Activated naive CD8-positive, alpha-beta T cell (primary cell): ENCODE results near the gene MVB12A.

Experiments used
- H3K27ac Mint-ChIP-seq: one replicate; pipeline ENCODE4 v1.8.0; 2021; ENCODE audit warnings: mixed read lengths
- H3K27me3 Mint-ChIP-seq: one replicate; pipeline ENCODE4 v1.8.0; 2021; ENCODE audit warnings: mixed read lengths
- H3K36me3 Mint-ChIP-seq: one replicate; pipeline ENCODE4 v1.8.0; 2021; ENCODE audit warnings: mixed read lengths
- H3K4me1 Mint-ChIP-seq: one replicate; pipeline ENCODE4 v1.8.0; 2021; ENCODE audit warnings: low read depth, mixed read lengths
- H3K4me3 Mint-ChIP-seq: one replicate; pipeline ENCODE4 v1.8.0; 2021; ENCODE audit warnings: mild to moderate bottlenecking, mixed read lengths
- H3K9me3 Mint-ChIP-seq: one replicate; pipeline ENCODE4 v1.8.0; 2021; ENCODE audit warnings: low read depth, mixed read lengths

The MVB12A gene

GRCh38 chr19:17448131-17448967, 28.5 kb downstream of the MVB12A start, which contains the start of gene TMEM221:
Gene TMEM221, minus strand, starts transcription at chr19:17448668. Its CDS starts 206 bp downstream, at chr19:17448462.
- H3K36me3 Mint-ChIP-seq = peaks cover 2% of the 10 kb centered on the region
- H3K27me3 Mint-ChIP-seq = peaks cover 5% of the 10 kb centered on the region
- H3K9me3 Mint-ChIP-seq = no peaks in the 10 kb centered on the region
- H3K4me3 Mint-ChIP-seq = peak within 1 kb of the TSS; percentile 66
- peaks cover 14% of the 10 kb centered on the region for H3K4me1 Mint-ChIP-seq
- H3K27ac Mint-ChIP-seq = no peak within 1 kb of the TSS

- Mint-ChIP-seq H3K27ac (peak overlapping the region; percentile 50), H3K27me3 (peaks cover 8% of the 10 kb centered on the region), H3K4me1 (peaks cover 19% of the 10 kb centered on the region)
These were observed 30.6 kb downstream of the MVB12A start for GRCh38 chr19:17450264-17451075.

GRCh38 chr19:17451820-17452219, 32.0 kb downstream of the MVB12A start:
- Mint-ChIP-seq H3K4me1 (peaks cover 21% of the 10 kb centered on the region), H3K9me3 (no peaks in the 10 kb centered on the region), H3K27ac (no peak overlapping the region), H3K27me3 (peaks cover 11% of the 10 kb centered on the region), H3K4me3 (no peak overlapping the region), H3K36me3 (peaks cover 2% of the 10 kb centered on the region)

More at GRCh38 chr19:17450264-17451075, 30.6 kb downstream of the MVB12A start:
- Mint-ChIP-seq H3K9me3 (no peaks in the 10 kb centered on the region), H3K4me3 (peak overlapping the region; percentile 82), H3K36me3 (peaks cover 2% of the 10 kb centered on the region)

DNA sequence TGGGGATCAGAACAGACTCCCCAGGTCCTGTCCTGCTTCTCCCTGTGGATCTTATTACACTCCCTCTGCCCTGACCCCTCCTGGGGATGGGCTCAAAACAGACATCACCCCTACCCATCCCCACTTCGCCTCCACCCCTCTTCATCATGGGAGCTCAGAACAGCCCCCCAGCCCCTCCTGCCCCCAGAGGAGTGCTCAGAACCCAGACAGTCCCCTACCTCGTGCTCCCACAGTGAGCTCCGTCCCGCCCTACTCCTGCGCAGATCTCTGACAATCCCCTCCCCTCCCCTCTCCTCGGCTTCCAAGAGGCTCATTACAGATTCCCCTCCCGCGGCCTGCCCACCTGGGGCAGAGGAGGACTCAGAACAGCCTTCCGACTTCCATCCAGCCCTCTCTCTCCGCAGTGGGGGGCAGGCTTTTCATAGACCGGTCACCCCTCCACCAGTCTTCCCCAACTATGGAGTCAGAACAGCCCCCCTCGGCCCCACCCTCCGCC, 34.8 kb downstream of the MVB12A start:
- Mint-ChIP-seq H3K9me3 (no peaks in the 10 kb centered on the region), H3K27ac (no peak overlapping the region), H3K36me3 (peaks cover 2% of the 10 kb centered on the region), H3K4me1 (peaks cover 18% of the 10 kb centered on the region), H3K27me3 (peaks cover 15% of the 10 kb centered on the region), H3K4me3 (no peak overlapping the region)

DNA sequence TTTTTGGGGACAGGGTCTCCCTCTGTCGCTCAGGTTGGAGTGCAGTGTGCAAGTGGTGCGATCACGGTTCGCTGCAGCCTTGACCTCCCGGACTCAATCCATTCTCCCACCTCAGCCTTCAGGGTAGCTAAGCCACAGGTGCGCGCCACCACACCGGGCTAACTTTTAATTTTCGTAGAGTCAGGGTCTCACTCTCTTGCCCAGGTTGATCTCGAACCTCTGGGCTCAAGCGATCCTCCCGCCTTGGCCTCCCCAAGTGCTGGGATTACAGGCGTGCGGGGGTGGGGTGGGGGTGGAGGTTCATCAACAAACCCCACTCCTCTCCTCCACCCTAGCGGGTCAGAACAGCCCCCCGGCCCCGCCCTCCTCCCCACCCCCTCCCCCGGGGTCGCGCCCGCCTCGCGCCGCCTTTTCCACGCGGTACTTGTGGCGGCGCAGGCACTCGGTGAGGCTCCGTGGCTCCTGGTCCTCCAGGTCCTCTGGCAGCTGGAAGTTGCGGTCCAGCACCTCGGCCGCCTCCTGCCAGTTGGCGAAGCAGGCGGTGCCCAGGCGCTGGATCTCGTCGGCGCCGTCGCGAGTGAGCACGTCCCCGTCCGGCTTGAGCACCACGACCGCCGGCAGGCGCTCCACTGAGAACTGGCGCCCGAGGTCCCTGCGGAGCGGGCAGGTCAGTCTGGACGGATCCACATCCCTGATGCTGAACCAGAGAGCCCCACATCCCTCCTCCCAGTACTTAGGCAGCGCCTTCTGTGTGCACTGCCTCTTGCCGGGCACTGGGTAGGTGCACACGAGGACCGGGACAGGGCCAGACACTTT, 35.7 kb downstream of the MVB12A start:
- peaks cover 10% of the 10 kb centered on the region for H3K4me1 Mint-ChIP-seq
- H3K36me3 Mint-ChIP-seq = no peaks in the 10 kb centered on the region
- peaks cover 11% of the 10 kb centered on the region for H3K27me3 Mint-ChIP-seq
- no peak overlapping the region for H3K4me3 Mint-ChIP-seq
- H3K9me3 Mint-ChIP-seq = no peaks in the 10 kb centered on the region
- H3K27ac Mint-ChIP-seq = no peak overlapping the region

DNA sequence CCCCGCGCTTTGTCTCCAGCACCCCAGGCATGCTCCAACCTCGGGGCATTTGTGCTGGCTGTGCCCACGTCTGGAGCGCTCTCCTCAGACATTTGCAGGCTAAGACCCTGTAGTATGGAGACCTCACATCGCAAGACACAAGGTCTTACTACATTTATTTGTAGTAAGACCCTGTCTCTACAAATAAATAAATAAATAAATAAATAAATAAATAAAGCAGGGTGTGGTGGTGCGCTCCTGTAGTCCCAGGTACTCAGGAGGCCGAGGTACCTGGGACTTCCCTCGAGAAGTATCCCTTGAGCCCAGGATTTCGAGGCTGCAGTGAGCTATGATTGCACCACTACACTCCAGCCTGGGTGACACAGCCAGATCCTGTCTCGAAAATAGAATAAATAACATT, 36.3 kb downstream of the MVB12A start:
- H3K27ac Mint-ChIP-seq = no peak overlapping the region
- H3K9me3 Mint-ChIP-seq = no peaks in the 10 kb centered on the region
- peaks cover 10% of the 10 kb centered on the region for H3K4me1 Mint-ChIP-seq
- no peak overlapping the region for H3K4me3 Mint-ChIP-seq
- no peaks in the 10 kb centered on the region for H3K36me3 Mint-ChIP-seq
- H3K27me3 Mint-ChIP-seq = peaks cover 11% of the 10 kb centered on the region

DNA sequence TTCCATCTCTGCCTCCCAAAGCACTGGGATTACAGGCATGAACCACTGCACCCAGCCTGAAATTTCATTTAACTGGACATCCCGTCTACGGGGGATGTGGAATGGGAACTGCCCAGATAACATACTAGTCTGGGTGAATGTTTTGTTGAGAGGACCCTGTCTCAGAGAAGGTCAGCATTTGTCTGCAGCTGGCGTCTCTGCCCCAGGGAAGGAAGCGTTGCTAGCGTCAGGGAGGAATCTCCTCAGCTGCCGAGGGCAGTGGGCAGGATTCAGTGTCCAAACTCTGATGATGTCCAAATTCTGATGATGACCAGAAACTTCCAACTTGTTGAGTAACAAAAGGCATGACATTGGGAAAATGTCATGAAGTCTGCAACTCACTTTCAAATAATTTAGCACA, 37.8 kb downstream of the MVB12A start:
- peaks cover 8% of the 10 kb centered on the region for H3K4me1 Mint-ChIP-seq
- no peaks in the 10 kb centered on the region for H3K36me3 Mint-ChIP-seq
- peaks cover 11% of the 10 kb centered on the region for H3K27me3 Mint-ChIP-seq
- H3K27ac Mint-ChIP-seq = no peak overlapping the region
- H3K4me3 Mint-ChIP-seq = no peak overlapping the region
- no peaks in the 10 kb centered on the region for H3K9me3 Mint-ChIP-seq

DNA sequence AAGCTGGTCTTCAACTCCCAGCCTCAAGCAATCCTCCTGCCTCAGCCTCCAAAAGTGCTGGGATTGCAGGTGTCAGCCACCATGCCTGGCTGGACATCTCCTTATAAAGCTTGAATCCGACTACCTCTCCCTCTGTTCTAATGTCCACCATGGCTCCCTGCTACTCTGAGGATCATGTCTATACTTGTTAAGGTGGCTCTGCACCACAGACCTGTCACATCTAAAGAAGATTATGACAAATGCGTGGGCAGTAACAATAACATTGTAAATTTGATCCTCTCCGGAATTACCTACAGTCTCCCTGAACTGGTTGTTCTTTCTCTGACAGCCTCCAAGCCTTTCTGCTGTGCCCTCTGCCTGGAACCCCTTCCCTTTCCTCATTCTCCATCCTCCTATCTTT, 39.1 kb downstream of the MVB12A start:
- Mint-ChIP-seq H3K9me3 (no peaks in the 10 kb centered on the region), H3K27ac (no peak overlapping the region)

DNA sequence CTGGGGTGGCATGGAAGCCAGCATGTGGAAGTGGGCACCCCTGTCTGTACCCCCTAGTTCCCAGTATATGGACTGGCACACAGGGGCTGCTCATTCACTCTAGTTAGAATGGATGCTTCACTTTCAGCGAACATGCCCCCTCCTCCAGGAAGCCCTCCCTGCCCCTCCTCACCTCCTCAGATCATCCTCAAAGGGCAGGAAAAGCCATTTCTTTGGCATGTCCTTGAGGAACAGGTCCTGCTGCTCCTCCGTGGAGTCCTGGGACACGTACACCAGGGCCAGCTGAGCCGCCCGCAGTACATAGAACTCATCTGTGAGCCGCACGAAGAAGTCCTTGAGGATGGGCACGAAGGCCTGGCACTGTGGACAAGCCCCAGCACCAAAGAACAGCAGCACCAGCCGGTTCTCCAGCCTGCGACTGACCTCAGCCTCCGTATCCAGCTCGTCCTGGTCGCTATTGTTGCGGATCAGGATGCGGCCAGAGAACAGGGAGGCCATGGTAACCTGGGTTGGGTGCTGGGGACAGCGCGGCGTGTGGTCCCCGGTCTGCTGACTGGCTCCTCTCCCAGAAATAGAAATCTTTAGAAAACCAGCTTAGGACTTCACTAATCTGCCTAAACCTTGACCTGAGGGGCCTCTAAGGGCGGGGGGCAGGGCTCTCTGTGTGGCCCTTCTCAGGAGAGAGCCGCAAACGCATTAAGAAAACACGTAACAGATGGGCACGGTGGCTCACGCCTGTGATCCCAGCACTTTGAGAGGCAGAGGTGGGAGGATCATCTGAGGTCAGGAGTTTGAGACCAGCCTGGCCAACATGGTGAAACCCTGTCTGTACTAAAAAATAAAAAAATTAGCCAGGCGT, 40.8 kb downstream of the MVB12A start, which contains the start of gene NXNL1:
TSS of gene NXNL1 (minus strand) at position 555 of the 859 bp plus-strand sequence. CDS start at position 498, 57 bp downstream.
- Mint-ChIP-seq H3K36me3 (no peaks in the 10 kb centered on the region), H3K27ac (no peak within 1 kb of the TSS), H3K27me3 (peaks cover 7% of the 10 kb centered on the region), H3K9me3 (no peaks in the 10 kb centered on the region), H3K4me3 (no peak within 1 kb of the TSS), H3K4me1 (peaks cover 2% of the 10 kb centered on the region)

More for the DNA sequence above, 39.1 kb downstream of the MVB12A start:
- H3K27me3 Mint-ChIP-seq = peaks cover 7% of the 10 kb centered on the region
- H3K36me3 Mint-ChIP-seq = no peaks in the 10 kb centered on the region
- peaks cover 4% of the 10 kb centered on the region for H3K4me1 Mint-ChIP-seq
- H3K4me3 Mint-ChIP-seq = no peak overlapping the region

GRCh38 chr19:17466487-17466850, 46.6 kb downstream of the MVB12A start:
- H3K36me3 Mint-ChIP-seq = no peaks in the 10 kb centered on the region
- no peaks in the 10 kb centered on the region for H3K27me3 Mint-ChIP-seq
- H3K4me3 Mint-ChIP-seq = no peak overlapping the region
- peaks cover 20% of the 10 kb centered on the region for H3K4me1 Mint-ChIP-seq
- no peaks in the 10 kb centered on the region for H3K9me3 Mint-ChIP-seq
- H3K27ac Mint-ChIP-seq = no peak overlapping the region

- no peaks in the 10 kb centered on the region for H3K27me3 Mint-ChIP-seq
- no peak overlapping the region for H3K4me3 Mint-ChIP-seq
- H3K9me3 Mint-ChIP-seq = no peaks in the 10 kb centered on the region
- H3K4me1 Mint-ChIP-seq = peaks cover 24% of the 10 kb centered on the region
- H3K27ac Mint-ChIP-seq = no peak overlapping the region
- no peaks in the 10 kb centered on the region for H3K36me3 Mint-ChIP-seq
These were observed 47.8 kb downstream of the MVB12A start for GRCh38 chr19:17467471-17468301.

- peak overlapping the region; percentile 64 for H3K27ac Mint-ChIP-seq
- H3K4me1 Mint-ChIP-seq = peaks cover 32% of the 10 kb centered on the region
- no peaks in the 10 kb centered on the region for H3K36me3 Mint-ChIP-seq
- H3K9me3 Mint-ChIP-seq = no peaks in the 10 kb centered on the region
- H3K4me3 Mint-ChIP-seq = peak overlapping the region; percentile 99
- H3K27me3 Mint-ChIP-seq = no peaks in the 10 kb centered on the region
These were observed 48.6 kb downstream of the MVB12A start for GRCh38 chr19:17468302-17469091.
